ENCODE data around the gene GMEB1.
"Not testable (repeated sequence)": the region's sequence is repeated elsewhere in the genome, so short reads cannot be mapped to it uniquely, and the experiment has no call there.

Gene GMEB1

DNA sequence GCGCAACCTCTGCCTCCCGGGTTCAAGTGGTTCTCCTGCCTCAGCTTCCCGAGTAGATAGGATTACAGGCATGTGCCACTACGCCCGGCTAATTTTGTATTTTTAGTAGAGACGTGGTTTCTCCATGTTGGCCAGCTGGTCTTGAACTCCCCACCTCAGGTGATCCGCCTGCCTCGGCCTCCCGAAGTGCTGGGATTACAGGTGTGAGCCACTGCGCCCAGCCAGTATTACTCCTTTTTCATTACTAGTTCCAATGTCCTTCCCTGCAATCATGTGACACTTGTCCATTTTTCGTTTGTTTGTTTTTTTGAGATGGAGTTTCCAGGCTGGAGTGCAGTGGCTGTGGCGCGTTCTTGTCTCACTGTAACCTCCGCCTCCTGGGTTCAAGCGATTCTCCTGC is 4.4 kb downstream of the GMEB1 start:
- DNase-seq (ENCODE audit: low read depth), result not testable (repeated sequence)

GRCh38 chr1:28675924-28676257 is 7.3 kb downstream of the GMEB1 start:
- DNase-seq (ENCODE audit: low read depth), result no peak

GRCh38 chr1:28680151-28680550 is 11.6 kb downstream of the GMEB1 start:
- DNase-seq (ENCODE audit: low read depth), result no peak

DNA sequence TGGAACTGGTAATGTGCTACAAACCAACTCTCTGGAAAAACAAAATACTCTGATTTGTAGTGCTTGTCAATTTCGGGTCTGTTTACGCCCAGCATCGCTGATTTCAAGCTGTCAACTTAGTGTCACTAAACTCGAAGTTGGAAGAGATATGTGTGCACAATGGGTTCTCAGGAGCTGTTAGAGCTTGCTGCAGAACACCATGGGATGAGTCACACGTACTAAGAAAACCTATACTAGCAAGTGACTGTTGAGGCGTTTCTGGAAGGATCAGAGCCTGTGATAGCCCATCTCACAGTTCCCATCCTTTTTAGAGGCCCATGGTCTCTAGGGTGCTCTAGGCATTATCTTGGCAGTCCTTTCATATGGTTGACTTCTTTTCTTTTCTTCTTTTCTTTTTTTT is 14.3 kb downstream of the GMEB1 start:
- DNase-seq (ENCODE audit: low read depth), result no peak

- DNase-seq (ENCODE audit: low read depth), result no peak
Observed at GRCh38 chr1:28684937-28685336, 16.4 kb downstream of the GMEB1 start.

DNA sequence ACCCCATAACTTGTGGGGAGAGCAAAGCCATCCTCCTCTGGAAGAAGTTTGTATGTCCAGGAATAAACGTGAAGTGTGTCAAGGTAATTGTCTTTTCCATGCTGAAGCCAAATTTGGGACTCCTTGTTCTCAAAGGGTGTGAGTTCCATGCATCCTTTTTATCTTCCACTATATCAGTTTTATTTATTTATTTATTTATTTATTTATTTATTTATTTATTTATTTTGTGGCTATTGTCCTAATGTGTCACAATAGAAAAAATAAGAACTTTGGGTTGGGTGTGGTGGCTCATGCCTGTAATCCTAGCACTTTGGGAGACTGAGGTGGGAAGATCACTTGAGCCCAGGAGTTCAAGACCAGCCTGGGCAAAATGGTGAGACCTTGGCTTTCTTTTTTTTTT is 23.0 kb downstream of the GMEB1 start:
- DNase-seq (ENCODE audit: low read depth), result not testable (repeated sequence)

DNA sequence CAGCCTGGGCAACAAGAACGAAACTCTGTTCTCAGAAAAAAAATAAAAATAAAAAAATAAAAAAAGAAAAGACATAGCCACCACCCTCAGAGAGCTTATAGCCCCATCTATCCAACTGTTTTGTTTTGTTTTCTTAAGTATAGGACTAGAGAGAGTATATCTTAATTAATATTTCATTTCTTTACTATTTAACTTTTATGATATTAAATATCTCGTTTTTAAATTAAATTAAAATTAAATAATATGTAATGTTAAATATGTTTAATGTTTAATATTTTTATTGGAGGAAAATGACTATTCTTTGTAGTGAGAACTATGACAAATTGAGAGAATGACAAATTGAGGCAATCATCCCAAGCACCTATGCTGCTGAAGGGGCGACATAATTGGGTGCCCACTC is 35.0 kb downstream of the GMEB1 start:
- DNase-seq (ENCODE audit: low read depth), result no peak

DNA sequence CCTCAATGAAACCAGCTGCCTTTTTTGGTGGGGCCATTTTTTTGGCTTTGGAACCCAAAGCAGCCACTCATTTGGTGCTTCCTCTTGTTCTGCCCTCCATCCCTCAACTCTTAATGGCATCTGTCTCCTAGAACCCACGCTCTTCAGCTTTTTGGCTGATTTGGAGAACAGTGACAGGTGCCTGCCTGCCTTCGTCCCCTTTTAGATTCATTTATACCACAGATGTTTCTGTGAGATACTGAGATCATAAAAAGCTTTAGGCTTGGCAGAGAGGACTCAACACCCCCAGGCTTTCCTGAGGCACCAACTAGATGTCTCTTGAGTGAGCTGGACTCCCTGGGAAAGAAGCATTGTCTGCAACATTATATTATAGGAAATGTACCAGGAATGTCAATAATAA is 47.8 kb downstream of the GMEB1 start:
- no peak for DNase-seq (ENCODE audit: low read depth)

GRCh38 chr1:28718166-28718565 is 49.6 kb downstream of the GMEB1 start:
- DNase-seq (ENCODE audit: low read depth), result no peak

DNA sequence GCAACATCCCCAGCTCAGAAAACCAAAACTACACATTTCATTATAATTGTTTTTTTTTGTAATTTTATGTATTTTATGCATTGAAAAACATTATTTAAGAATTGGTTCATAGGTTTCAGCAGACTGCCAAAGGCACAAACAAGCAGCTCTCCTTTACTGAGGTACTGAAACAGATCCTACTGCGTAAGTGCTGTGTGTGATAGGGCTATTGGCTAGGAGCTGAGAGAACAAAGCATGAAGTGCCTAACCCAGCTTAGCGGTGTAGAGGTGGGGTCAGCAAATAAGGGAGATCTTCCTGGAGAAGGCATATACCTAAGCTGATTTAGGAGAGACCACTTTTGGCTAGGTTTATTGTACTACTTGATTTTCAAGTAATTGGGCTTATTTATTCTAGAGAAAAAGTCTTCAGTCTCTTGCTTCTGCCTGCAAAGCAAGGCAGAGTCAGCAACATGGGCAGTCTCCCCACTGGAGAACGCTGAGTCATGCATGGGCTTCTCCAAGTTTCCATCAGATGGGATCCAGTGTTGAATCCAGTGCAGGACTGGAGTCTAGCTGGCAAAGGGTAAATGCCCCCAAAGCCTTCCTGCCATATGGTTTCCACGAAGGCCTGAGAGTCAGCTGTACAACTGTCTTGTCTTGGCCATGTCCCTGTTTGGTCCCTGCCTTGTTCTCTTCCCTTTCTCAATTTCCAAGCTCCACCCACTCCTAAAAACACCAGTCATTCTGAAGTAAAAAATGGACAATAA is 50.2 kb downstream of the GMEB1 start:
- no peak for DNase-seq (ENCODE audit: low read depth)

- DNase-seq (ENCODE audit: low read depth), result no peak
Observed at GRCh38 chr1:28719332-28719619, 50.7 kb downstream of the GMEB1 start.

DNA sequence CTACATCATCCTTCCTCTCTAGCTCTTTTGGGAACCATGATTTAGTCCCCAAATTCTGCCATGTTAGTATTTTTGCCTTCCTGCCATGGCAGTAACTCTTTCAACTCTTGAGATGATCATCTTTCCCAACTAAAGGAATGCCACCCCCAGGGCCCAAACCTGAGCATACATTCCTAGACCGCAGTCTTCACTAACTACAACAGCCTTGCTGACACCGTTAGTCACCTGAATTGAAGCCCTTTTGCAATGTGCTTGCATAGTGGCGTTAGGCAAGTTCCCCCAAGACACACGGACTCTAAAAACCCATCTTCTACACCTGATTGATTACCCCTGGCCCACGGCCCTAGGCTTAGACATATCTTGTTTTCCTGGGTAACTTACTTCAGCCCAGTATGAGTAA is 51.8 kb downstream of the GMEB1 start:
- DNase-seq (ENCODE audit: low read depth), result no peak

GRCh38 chr1:28721927-28722326 is 53.3 kb downstream of the GMEB1 start:
- DNase-seq (ENCODE audit: low read depth), result not testable (repeated sequence)

DNA sequence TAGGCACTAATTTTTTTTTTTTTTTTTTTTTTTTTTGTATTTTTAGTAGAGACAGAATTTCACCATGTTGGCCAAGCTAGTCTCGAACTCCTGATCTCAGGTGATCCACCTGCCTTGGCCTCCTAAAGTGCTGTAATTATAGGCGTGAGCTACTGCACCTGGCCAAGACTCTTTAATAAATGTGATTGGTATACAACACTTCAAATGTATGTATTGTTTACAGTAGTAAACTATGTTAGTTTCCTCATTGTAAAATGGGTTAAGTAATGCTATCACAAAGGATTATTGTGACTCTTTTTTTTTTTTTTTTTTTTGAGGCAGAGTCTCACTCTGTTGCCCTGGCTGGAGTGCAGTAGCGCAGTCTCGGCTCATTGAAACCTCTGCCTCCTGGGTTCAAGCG is 56.8 kb downstream of the GMEB1 start:
- DNase-seq (ENCODE audit: low read depth), result not testable (repeated sequence)

DNA sequence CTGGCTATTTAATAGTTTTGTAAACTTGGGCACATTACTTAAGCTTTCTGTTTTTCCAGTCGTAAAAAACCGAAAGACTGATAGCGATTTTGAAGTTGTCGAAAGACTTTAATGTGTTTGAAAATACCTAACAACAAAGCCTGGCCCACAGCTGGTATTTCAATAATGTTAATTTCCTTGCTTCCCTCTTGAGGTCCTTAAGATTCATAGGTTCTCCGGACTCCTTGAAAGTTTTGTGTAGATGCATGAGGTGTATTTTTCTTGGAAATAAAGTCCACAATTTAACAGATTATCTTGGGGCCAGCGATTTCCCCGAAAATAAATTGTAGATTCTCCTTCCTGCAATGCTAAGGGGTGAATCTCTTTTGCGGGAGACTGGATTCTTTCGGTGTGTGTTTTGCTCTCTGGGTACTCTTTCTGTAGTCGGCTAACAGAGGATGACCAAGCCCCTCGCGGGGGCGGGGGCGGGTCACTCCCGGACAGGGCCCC is 67.4 kb downstream of the GMEB1 start:
- no peak for DNase-seq (ENCODE audit: low read depth)

DNA sequence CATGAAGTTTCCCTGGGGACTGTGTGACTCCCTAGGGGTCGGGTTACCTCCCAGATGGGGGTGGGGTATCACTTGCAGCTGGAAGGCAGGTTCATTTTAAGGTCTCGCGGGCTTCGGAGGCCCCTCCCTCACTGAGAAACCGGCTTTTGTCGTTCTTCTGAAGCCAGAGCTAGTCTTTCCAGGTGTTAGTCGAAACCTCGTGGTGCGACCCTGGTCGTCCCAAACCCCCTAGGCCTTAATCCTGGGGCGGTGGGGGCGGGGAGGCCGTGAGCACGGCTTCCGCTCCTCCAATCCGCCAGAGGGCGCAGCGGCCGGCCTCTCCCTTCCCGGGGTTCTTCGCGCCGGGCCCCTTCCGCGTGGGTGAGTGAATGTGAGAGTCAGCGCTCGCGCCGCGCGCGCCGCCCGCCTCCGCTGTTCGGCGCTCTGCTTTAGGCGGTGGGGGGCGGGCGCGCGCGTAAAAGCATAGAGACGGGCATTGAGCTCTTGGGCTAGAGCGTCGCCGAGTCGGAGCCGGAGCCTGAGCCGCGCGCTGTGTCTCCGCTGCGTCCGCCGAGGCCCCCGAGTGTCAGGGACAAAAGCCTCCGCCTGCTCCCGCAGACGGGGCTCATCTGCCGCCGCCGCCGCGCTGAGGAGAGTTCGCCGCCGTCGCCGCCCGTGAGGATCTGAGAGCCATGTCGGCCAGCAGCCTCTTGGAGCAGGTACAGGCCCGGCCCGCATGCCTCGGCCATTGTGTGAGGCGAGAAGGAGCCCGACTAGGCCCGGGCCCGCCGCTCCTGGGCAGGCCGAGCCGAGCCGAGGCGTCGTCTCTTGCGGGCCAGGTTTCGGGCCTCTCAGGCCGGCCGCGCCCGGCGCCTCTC is 68.1 kb downstream of the GMEB1 start, which contains the start of gene YTHDF2:
YTHDF2 (plus strand) TSS at position 491 of the 857 bp plus-strand sequence; CDS start at position 672, 181 bp downstream.
- peak; percentile 77 for DNase-seq (ENCODE audit: low read depth)

GRCh38 chr1:28737307-28738132 is 68.9 kb downstream of the GMEB1 start:
- no peak for DNase-seq (ENCODE audit: low read depth)

GRCh38 chr1:28740118-28740517 is 71.5 kb downstream of the GMEB1 start:
- no peak for DNase-seq (ENCODE audit: low read depth)

- no peak for DNase-seq (ENCODE audit: low read depth)
Observed at GRCh38 chr1:28744184-28744583, 75.6 kb downstream of the GMEB1 start.

GRCh38 chr1:28745653-28746173 is 77.1 kb downstream of the GMEB1 start:
- no peak for DNase-seq (ENCODE audit: low read depth)

DNA sequence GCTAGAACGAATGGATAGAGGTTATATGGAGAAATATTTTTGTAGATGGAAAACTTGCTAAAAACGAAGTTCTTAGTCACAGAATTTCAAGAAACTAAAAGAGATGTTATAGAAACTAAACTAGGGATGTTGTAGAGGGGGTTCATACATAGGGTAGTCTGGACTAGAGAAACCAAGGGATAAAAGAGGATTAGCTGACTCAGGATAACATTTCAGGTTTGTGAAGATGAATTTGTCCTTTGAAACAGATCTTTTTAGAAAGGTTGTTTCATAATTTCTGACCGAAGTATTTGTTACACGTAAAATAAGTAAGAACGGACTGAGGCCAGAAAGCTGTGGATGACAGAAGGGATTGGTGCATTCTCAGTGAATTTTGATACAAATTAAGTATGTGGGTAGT is 81.7 kb downstream of the GMEB1 start:
- DNase-seq (ENCODE audit: low read depth), result no peak

DNA sequence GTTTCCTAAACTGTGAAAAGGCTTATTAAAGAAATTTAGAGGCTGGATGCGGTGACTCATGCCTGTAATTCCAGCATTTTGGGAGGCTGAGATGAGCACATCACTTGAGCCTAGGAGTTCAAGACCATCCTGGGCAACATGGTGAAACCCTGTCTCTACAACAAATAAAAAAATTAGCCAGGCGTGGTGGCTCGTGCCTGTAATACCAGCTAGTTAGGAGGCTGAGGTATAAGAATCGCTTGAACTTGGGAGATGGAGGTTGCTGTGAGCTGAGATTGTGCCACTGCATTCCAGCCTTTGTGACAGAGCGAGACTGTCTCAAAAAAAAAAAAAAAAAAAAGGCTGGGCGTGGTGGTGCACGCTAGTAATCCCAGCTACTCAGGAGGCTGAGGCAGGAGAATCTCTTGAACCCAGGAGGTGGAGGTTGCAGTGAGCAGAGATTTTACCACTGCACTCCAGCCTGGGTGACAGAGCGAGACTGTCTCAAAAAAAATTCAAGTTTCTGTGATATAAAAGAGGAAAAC is 82.2 kb downstream of the GMEB1 start:
- DNase-seq (ENCODE audit: low read depth), result not testable (repeated sequence)

Measured in GM04503 (cell line).